ENCODE data around the gene NEK6.

GRCh38 chr9:124357721-124358361, 100.1 kb downstream of the NEK6 start:
- no peak for TF ChIP-seq SMC3 (conservative IDR thresholded peaks at IDR 0.05; ENCODE audit: insufficient read depth, low read depth, low read length)
- no peak for TF ChIP-seq EZH2 (IDR thresholded peaks at IDR 0.05; ENCODE audit: borderline replicate concordance, low read depth, low read length)
- no peak for TF ChIP-seq MNT (conservative IDR thresholded peaks at IDR 0.05)
- no peak for TF ChIP-seq ZNF384 (IDR thresholded peaks at IDR 0.05; ENCODE audit: low read depth, low read length)
- TF ChIP-seq PHB2 (IDR thresholded peaks at IDR 0.05; ENCODE audit: low read depth) = no peak
- TF ChIP-seq ZNF143 (CRISPR knock-in tag; IDR thresholded peaks at IDR 0.05) = no peak
- TF ChIP-seq KLF1 (tag; IDR thresholded peaks at IDR 0.05) = no peak
- TF ChIP-seq NONO (IDR thresholded peaks at IDR 0.05; ENCODE audit: low read depth in 2 of 2, low read length in 1 of 2) = no peak
- TF ChIP-seq CBX5 (IDR thresholded peaks at IDR 0.05; ENCODE audit: borderline replicate concordance, low read depth) = no peak
- no peak for TF ChIP-seq KAT2B (IDR thresholded peaks at IDR 0.05; ENCODE audit: low read depth, low read length)
- peak; percentile 31 to 46 (median 45); a peak in 5 of 6 replicates for TF ChIP-seq CTCF (IDR thresholded peaks at IDR 0.05 in 2 of 3, conservative IDR thresholded peaks at IDR 0.05 in 1 of 3; ENCODE audit: insufficient read depth in 2 of 3, low read depth in 1 of 3, low read length in 3 of 3)
- no peak for TF ChIP-seq ZNF274 (IDR thresholded peaks at IDR 0.05; ENCODE audit: borderline replicate concordance, low read depth, low read length)

All from K562 (cell line).